ENCODE data around the gene OS9. TPM values are rescaled to one million over a fixed set of nuclear protein-coding genes. Genes with fewer than 3 reads are reported as not detected.

Gene OS9
- total and polyA plus RNA-seq, 9 of the 15 experiments (the other 6 are each of a cell fraction or from before 2014, with no cell fraction given): 4.6 to 105 (median 89.5) TPM

DNA sequence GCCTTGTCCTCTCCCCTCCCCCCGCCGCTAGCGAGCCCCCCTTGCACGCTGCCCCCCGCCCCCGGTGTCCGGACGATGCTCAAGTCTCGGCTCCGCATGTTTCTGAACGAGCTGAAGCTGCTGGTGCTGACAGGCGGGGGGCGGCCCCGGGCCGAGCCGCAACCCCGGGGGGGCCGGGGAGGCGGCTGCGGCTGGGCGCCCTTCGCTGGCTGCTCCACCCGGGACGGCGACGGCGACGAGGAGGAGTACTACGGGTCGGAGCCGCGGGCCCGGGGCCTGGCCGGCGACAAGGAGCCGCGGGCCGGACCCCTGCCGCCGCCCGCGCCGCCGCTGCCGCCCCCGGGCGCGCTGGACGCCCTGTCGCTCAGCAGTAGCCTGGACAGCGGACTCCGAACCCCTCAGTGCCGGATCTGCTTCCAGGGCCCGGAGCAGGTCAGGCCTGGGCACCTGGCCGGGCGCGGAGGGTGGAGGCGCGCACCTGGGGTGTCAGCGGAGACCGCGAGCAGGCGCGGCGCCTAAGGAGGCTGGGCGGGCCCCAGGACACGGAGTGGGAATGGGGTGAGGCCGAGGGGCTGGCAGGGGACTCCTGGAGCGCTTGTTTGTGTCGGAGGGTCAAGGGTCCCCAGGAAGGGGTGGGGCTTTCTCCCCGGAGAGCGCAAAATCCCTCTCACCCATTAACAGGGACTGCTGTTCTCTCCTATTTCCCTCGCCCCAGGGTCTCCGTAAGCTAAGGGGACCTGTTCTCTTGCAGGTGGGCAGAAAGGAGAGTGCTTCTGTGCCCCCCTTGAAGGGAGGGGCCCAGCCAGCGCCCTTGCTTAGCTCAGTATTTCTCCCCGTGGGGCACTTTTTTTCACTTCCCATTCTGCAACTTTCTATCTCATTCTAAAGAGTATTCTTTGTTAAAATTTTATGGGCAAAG lies 61.8 kb downstream of the OS9 start (continued):
- TF ChIP-seq, protein P1, sequence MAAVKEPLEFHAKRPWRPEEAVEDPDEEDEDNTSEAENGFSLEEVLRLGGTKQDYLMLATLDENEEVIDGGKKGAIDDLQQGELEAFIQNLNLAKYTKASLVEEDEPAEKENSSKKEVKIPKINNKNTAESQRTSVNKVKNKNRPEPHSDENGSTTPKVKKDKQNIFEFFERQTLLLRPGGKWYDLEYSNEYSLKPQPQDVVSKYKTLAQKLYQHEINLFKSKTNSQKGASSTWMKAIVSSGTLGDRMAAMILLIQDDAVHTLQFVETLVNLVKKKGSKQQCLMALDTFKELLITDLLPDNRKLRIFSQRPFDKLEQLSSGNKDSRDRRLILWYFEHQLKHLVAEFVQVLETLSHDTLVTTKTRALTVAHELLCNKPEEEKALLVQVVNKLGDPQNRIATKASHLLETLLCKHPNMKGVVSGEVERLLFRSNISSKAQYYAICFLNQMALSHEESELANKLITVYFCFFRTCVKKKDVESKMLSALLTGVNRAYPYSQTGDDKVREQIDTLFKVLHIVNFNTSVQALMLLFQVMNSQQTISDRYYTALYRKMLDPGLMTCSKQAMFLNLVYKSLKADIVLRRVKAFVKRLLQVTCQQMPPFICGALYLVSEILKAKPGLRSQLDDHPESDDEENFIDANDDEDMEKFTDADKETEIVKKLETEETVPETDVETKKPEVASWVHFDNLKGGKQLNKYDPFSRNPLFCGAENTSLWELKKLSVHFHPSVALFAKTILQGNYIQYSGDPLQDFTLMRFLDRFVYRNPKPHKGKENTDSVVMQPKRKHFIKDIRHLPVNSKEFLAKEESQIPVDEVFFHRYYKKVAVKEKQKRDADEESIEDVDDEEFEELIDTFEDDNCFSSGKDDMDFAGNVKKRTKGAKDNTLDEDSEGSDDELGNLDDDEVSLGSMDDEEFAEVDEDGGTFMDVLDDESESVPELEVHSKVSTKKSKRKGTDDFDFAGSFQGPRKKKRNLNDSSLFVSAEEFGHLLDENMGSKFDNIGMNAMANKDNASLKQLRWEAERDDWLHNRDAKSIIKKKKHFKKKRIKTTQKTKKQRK (IDR thresholded peaks at IDR 0.05; ENCODE audit: borderline replicate concordance, low read depth, low read length): no peak
- TF ChIP-seq HDAC2 (IDR thresholded peaks at IDR 0.05) (no peak), RBFOX2 (IDR thresholded peaks at IDR 0.05; ENCODE audit: low read depth, low read length) (peak; percentile 38; the same call in 1 of the 2 replicates), TAF9B (IDR thresholded peaks at IDR 0.05; ENCODE audit: partially characterized antibody) (no peak), ZBTB7A (IDR thresholded peaks at IDR 0.05; ENCODE audit: borderline replicate concordance, control insufficient read depth, low read depth, low read length) (peak; percentile 74; the same call in 1 of the 2 replicates), CBX8 (IDR thresholded peaks at IDR 0.05; ENCODE audit: borderline replicate concordance, extremely low read depth, low read depth, low read length, poor library complexity, severe bottlenecking) (no peak), ZNF184 (CRISPR knock-in tag; IDR thresholded peaks at IDR 0.05) (no peak), YY1 (IDR thresholded peaks at IDR 0.05; ENCODE audit: borderline replicate concordance in 1 of 3, control insufficient read depth in 1 of 3, extremely low read depth in 1 of 3, insufficient read depth in 3 of 3, insufficient read length in 1 of 3, insufficient replicate concordance in 2 of 3, low read depth in 1 of 3, low read length in 2 of 3) (no peak), NFYB (IDR thresholded peaks at IDR 0.05; ENCODE audit: extremely low read depth, insufficient read length) (no peak), FIP1L1 (IDR thresholded peaks at IDR 0.05; ENCODE audit: low read depth, low read length, poor library complexity, severe bottlenecking) (no peak), KLF10 (CRISPR knock-in tag; IDR thresholded peaks at IDR 0.05) (no peak)
- TF ChIP-seq, protein P2, sequence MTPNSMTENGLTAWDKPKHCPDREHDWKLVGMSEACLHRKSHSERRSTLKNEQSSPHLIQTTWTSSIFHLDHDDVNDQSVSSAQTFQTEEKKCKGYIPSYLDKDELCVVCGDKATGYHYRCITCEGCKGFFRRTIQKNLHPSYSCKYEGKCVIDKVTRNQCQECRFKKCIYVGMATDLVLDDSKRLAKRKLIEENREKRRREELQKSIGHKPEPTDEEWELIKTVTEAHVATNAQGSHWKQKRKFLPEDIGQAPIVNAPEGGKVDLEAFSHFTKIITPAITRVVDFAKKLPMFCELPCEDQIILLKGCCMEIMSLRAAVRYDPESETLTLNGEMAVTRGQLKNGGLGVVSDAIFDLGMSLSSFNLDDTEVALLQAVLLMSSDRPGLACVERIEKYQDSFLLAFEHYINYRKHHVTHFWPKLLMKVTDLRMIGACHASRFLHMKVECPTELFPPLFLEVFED (CRISPR knock-in tag; conservative IDR thresholded peaks at IDR 0.05): no peak
- TF ChIP-seq, protein P3, sequence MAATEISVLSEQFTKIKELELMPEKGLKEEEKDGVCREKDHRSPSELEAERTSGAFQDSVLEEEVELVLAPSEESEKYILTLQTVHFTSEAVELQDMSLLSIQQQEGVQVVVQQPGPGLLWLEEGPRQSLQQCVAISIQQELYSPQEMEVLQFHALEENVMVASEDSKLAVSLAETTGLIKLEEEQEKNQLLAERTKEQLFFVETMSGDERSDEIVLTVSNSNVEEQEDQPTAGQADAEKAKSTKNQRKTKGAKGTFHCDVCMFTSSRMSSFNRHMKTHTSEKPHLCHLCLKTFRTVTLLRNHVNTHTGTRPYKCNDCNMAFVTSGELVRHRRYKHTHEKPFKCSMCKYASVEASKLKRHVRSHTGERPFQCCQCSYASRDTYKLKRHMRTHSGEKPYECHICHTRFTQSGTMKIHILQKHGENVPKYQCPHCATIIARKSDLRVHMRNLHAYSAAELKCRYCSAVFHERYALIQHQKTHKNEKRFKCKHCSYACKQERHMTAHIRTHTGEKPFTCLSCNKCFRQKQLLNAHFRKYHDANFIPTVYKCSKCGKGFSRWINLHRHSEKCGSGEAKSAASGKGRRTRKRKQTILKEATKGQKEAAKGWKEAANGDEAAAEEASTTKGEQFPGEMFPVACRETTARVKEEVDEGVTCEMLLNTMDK (IDR thresholded peaks at IDR 0.05; ENCODE audit: borderline replicate concordance, insufficient read depth, low read depth, low read length, poor library complexity, severe bottlenecking): no peak
- TF ChIP-seq, protein P4, sequence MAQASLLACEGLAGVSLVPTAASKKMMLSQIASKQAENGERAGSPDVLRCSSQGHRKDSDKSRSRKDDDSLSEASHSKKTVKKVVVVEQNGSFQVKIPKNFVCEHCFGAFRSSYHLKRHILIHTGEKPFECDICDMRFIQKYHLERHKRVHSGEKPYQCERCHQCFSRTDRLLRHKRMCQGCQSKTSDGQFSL (CRISPR knock-in tag; IDR thresholded peaks at IDR 0.05): no peak
- TF ChIP-seq, protein P4 (tag; IDR thresholded peaks at IDR 0.05): no peak
